Activated CD4-positive, alpha-beta T cell treated with anti-CD3 and anti-CD28 coated beads, Interleukin-2, amount 50 U/mL, for 4 hours (primary cell): ENCODE measurements around the gene NCOA1.

Source experiments
- DNase-seq, 2 experiments: peaks; one replicate each; pipeline ENCODE4 v3.0.0-alpha.2; 2020

Gene NCOA1

GRCh38 chr2:24711865-24712264 is 220.8 kb downstream of the NCOA1 start:
- DNase-seq: no peak

- DNase-seq: no peak
These were observed 221.2 kb downstream of the NCOA1 start for GRCh38 chr2:24712296-24712695.

- no peak for DNase-seq
These were observed 226.4 kb downstream of the NCOA1 start for GRCh38 chr2:24717263-24717951.

GRCh38 chr2:24720310-24720709 is 229.3 kb downstream of the NCOA1 start:
- no peak for DNase-seq

- DNase-seq: no peak
These were observed 230.4 kb downstream of the NCOA1 start for GRCh38 chr2:24721470-24721869.

- no peak for DNase-seq
These were observed 231.2 kb downstream of the NCOA1 start for GRCh38 chr2:24722141-24722790.

- DNase-seq: no peak
These were observed 232.1 kb downstream of the NCOA1 start for GRCh38 chr2:24723191-24723590.

GRCh38 chr2:24723665-24724064 is 232.6 kb downstream of the NCOA1 start:
- no peak for DNase-seq

GRCh38 chr2:24724111-24724775 is 233.2 kb downstream of the NCOA1 start:
- no peak for DNase-seq

- DNase-seq: no peak
These were observed 234.9 kb downstream of the NCOA1 start for GRCh38 chr2:24725956-24726355.

GRCh38 chr2:24730481-24730880 is 239.4 kb downstream of the NCOA1 start:
- no peak for DNase-seq

GRCh38 chr2:24731040-24731439 is 240.0 kb downstream of the NCOA1 start:
- DNase-seq: no peak

GRCh38 chr2:24731923-24732322 is 240.9 kb downstream of the NCOA1 start:
- DNase-seq: no peak

- DNase-seq: no peak
These were observed 243.7 kb downstream of the NCOA1 start for GRCh38 chr2:24734741-24735140.

- DNase-seq: no peak
These were observed 248.4 kb downstream of the NCOA1 start for GRCh38 chr2:24739354-24740025.

GRCh38 chr2:24740142-24740541 is 249.1 kb downstream of the NCOA1 start:
- no peak for DNase-seq

GRCh38 chr2:24742730-24743129 is 251.7 kb downstream of the NCOA1 start:
- no peak for DNase-seq

- no peak for DNase-seq
These were observed 252.9 kb downstream of the NCOA1 start for GRCh38 chr2:24743924-24744323.

GRCh38 chr2:24744356-24744755 is 253.3 kb downstream of the NCOA1 start:
- no peak for DNase-seq

GRCh38 chr2:24745825-24746224 is 254.8 kb downstream of the NCOA1 start:
- DNase-seq: no peak

GRCh38 chr2:24747299-24747698 is 256.2 kb downstream of the NCOA1 start:
- no peak for DNase-seq

- no peak for DNase-seq
These were observed 258.1 kb downstream of the NCOA1 start for GRCh38 chr2:24749069-24749691.
